GM04503 (cell line): ENCODE data around the gene GRAMD2B.
A peak's percentile ranks its signal among the peaks of the same experiment; 100 is the strongest.

Source experiments
- DNase-seq: peaks from one replicate; pipeline ENCODE4 v3.0.0-alpha.2; 2012; ENCODE audit warnings: low read depth

Gene GRAMD2B

DNA sequence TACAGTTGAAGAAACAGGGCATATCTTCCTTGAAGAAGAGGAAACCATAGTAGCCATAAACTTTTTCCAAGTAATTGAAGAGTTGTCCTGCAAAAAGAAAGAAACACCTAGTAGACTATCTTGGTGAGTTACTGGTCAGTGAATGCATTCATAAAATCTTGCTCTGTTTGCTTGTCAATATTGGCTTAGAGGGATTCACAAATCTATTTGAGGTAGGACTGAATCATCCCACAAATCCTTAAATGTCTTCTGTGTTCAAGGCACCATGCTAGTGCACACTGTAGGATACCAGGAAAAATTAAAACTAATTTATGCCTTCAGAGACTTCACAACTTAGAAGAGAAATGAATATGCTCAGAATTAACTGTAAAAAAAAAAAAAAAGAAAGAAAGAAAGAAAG lies 57.6 kb downstream of the GRAMD2B start:
- no peak for DNase-seq

DNA sequence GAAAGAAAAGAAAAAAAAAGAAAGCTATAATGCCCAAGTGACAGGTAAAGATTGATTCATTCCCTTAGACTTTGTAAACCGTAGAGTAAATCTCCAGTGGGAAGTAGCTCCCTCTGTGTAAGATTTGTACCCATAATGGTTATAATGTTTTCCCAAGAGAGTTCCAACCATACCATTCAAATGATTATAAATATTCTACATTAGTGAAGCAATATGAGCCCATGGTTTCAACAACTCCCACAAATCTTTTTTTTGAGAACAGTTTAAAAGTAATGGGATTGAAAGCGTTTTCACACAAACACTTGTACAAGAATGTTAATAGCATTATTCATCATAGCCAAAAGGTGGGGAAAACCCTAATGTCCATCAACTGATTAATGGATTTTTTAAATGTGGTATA lies 58.0 kb downstream of the GRAMD2B start:
- no peak for DNase-seq

DNA sequence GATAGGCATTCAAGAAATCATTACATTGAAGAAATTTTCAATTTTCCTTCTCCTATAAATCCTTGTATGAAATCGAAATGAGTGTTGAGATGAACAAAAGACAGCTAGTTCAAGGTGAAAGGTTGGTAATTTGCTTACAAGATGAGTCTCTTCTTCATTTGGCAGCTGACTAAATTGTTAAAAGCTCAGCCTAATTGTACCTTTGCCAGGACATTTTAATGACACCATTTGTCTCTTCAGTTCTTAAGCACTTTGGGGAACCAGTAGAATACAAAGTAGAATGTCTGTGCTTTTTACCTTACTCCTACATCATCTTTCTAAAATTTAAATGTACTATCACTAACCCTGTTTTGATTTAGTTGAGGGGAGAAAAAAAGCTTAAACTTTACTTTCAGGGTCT lies 59.4 kb downstream of the GRAMD2B start:
- no peak for DNase-seq

DNA sequence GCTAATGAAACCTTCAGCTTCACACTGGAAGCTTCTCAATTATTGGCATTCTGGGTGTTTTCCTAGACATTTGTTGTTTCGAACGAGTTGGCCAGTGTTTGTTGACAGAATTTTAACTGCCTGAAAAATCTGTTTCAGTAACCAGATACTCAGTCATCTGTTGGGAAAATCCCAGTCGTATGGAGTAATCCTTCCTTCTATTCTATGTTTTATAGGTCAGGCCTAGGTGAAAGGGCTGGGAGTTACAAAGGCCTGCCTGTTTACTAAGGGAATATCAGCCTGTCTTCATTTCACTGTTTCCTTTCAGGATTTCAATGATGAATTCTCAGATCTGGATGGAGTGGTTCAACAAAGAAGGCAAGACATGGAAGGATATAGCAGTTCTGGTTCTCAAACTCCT lies 59.9 kb downstream of the GRAMD2B start:
- peak; percentile 34 for DNase-seq

DNA sequence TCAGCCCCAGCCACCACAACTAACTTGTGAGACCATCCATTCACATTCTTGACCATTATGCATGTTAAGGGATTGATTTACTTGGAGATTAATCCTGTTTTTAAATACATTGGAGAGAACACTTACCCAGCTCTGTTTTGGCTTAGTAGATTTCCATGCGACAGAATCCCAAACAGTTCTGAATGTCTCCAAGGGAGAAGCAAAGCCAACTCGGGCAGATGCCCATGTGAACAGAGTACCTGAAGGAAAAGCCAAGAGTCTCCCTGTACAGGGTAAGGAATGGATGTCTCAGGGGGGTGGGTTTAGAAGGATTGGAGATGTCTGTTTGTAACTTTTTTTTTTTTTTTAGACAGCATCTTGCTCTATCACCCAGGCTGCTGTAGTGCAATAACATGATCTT lies 61.0 kb downstream of the GRAMD2B start:
- no peak for DNase-seq

DNA sequence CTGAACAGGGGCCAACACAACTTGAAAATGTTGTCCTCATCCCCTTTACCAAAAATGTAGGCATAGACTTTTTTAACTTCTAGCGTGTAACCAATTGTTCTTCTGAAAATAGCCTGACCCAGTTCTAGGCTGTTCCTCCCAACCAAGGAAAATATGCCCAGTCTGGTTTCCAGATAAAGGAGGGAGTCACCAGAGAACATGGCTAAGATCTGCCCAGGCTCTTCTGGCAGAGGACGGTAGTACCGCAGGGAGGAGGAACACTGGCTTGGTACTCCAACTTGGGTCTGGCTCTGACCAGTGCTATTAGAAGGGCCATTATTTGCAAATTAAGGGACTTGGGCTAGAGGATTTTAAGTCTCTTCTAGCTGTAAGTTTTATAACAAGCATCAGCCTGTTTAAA lies 63.1 kb downstream of the GRAMD2B start:
- no peak for DNase-seq

DNA sequence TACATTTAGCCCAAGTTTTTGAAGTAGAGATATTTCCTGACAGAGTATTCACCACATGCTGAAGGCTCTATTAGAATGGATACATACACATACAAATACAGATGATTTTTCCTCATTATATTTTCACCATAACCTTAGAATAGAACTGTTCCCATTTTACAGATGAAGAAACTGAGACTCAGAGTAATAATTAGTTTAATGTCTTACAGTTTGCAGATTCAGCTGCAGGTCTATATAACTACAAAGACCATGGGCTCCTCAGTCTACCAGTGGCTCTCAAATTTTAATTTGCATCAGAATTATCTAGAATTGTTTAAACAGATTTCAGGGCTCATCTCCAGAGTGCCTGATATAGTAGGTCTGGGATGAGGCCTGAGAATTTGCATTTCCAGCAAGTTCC lies 64.4 kb downstream of the GRAMD2B start:
- DNase-seq, result no peak

DNA sequence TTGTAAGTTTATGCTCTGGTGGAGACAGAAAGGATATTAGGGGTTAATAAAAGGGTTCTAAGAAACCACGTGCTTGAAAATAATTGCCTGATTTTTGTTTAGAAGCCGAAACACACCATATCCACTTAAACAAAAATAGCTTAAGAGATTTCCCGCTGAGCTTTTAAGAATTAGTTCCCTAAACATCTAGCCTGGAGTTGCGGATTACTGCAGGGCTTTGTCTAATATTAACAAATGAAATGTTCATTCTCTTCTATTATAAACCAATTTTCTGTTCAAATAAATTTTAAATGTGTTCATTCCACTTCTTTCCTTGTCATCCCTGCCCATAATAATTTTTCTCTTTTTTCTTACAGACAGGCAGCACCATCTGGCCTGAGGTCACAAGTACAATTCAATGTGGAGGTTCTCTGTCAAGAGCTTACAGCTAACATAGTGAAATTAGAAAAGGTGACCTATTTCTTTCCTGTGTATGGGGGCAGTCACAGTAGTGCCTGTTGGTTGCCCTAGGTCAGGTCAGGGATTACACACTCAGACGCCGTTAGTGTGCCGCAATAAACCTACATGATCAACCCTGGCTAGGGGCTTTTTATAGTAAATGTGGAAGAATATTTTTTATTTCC lies 65.3 kb downstream of the GRAMD2B start:
- DNase-seq, result no peak

DNA sequence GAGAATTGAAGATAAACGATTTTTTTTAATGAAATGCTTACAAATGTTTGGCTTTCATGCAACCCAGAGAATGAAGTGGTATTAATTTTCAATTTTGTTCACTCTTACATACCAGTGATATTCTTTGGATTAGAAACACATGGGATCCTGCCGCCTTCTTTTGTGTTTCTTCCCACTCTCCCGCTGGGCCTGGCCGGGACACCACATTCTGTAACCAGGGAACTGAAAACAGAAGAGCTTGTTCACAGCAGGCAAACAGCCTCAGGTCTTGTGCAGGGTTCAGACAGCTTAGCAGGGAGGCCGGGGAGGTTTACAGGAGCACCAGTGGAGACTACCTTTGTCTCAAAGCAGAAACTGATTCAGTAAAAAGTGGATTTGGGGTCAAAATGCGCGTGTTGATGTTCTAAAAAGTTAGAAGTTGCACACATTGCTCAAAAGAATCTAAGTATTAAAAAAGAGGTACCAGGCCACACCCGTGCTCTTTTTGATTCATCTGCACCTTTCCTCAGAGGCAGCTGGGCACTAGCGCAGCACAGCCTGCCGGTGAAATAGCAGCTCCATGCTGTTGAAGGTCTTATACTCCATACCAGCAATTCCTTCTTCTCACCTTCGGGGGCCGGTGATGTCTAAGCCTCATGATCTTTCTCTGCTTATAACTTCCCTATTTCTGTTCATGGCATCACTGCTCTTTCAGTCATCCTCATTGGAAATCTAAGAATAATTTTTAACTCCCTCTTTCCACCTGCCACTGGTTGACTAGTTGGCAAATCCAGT lies 67.1 kb downstream of the GRAMD2B start:
- peak; percentile 50 for DNase-seq

DNA sequence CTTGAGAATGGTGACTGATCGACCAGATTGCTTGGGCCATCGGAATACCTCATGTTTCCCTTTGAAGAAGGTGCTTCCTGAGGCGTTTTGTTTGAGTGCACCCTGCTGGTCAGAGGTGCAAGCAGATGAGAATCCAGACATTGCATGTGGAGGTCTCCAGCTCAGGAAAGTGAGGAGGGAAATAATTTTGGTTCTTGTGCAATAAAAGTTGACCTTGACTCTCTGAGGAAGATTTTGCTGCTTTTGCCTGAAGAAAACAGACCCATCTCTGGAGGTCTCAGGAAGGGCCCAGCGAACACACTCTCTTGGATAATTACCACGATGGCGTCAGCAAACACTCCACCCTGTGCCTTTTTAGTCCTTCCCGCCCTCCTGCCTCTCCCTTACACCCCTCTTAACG lies 69.7 kb downstream of the GRAMD2B start:
- DNase-seq, result no peak

DNA sequence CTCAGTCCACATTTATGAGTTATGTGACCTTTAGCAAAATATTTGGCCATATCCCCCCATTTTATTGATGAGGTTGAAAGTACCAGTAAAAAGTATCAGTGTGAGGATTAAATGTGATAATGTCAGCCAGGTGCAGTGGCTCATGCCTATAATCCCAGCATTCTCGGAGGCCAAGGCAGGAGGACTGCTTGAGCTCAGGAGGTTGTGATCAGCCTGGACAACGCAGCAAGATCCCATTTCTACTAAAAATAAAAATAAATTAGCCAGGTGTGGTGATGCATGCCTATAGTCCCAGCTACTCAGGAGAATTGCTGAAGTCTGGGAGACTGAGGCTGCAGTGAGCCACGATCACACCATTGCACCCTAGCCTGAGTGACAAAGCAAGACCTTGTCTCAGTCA lies 71.2 kb downstream of the GRAMD2B start:
- no peak for DNase-seq

DNA sequence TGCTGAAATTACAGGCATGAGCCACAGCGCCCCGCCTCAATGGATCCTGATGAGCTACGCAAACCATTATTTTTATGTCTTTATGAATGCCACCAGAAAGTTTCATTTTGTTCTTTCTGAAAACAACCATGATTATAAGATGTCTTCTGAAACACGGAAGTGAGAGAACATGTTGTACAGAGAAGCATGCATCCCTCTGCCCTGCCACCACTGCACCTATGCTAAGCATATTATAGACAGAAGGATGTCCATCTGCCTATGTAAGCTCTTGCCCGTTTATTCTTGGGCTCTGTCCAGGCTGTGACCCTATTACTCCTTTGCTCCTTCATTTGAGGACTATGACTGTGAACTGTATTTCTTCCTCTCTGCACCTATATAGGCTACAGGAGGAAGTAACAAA lies 74.3 kb downstream of the GRAMD2B start:
- DNase-seq, result no peak

DNA sequence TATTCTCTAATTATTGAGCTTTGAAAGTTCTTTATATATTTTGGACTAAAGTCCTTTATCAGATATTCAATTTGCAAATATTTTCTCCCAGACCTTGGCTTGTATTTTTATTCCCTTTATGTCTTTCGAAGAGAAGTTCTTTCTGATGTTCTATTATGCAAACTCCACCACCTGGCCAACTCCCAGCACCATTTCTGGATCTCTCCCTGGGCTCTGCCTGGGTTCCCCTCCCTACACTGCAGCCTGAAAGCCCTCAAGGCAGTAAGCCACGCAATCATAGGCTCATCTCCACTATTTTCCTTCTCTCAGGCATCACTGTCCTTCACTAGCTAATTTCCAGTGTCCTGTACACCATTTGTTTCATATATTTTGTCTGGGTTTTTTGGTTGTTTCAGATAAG lies 76.1 kb downstream of the GRAMD2B start:
- DNase-seq, result no peak

DNA sequence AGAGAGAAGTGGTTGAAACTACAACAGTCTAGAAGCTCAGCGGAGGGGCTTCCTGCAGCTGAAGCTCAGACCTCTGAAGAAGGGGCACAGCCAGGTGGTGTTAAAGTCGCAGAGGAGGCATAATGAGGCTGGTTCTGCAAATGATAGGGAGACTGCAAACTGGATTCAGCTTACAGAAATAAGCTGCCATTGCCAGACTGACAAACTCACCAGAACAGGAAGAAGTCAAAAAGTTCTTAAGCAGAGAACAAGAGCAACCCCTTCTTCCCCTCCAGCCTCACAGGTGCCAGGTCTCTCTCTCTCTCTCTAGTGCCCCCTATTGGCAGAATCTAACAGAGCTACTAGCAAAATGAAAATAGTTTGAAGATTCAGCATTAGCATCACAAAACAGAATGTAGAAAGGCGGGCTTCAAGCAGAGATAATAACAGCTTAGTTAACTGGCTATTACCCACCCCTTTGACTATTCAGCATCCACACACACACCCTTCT lies 76.7 kb downstream of the GRAMD2B start:
- DNase-seq, result no peak

DNA sequence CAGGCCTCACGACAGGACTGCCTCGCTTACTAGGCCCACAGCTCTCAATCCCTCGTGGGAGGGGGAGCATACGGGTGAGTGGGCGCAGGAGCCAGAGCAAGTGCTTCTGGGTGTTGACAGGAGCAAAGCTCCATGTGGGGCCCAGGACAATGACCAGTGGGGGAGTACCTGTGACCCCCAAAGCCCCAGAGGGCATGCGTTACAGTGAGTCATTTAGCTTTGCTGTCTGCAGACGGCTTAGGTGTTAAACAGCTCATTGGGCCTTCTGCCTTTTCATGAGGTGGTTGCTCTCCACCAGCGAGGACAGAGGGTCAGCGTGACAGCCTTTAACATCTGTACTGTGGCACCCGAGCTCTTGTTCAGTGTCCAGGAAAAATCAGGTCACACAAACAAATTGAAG lies 78.2 kb downstream of the GRAMD2B start:
- no peak for DNase-seq

DNA sequence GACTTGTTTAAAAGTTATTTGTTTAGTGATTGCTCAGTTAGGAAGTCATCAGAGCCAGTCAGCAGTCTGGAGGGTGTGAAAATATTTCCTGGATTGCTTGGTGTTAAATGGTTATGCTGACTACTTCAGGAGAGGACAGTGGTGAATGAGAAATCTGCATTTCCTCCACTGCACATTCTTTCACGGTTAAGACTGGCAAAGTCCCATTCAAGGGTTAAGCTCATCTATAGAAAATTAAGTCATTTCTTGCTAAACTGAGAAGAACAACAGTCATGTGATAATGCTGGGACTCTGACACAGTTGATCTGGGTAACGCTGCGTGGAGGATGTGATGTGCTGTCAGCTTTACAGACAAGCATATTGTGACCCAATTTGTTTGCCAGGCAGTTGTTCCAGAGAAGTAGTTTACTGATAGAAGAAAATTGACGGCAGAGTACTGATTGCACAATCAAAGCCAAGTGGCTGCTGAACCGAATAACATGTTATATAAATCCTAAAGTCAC lies 80.4 kb downstream of the GRAMD2B start:
- no peak for DNase-seq

DNA sequence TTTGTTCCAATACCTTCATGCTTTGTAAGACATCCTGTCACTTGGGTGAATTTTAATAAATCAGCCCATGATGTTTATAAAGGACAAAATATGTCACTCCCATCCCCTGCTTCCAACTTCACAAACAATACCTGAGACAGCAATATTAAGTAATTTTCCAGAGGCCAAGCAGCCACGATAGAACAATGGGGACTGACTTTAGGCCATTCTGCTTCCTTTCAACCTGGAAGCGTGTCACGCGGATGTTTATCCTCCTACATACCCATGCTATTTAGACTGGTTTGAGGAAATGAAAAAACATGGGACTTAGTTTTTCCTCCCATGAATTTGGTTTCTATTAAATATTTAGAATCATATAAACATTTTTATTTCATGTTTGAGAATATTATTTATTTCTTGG lies 82.9 kb downstream of the GRAMD2B start:
- DNase-seq, result no peak

DNA sequence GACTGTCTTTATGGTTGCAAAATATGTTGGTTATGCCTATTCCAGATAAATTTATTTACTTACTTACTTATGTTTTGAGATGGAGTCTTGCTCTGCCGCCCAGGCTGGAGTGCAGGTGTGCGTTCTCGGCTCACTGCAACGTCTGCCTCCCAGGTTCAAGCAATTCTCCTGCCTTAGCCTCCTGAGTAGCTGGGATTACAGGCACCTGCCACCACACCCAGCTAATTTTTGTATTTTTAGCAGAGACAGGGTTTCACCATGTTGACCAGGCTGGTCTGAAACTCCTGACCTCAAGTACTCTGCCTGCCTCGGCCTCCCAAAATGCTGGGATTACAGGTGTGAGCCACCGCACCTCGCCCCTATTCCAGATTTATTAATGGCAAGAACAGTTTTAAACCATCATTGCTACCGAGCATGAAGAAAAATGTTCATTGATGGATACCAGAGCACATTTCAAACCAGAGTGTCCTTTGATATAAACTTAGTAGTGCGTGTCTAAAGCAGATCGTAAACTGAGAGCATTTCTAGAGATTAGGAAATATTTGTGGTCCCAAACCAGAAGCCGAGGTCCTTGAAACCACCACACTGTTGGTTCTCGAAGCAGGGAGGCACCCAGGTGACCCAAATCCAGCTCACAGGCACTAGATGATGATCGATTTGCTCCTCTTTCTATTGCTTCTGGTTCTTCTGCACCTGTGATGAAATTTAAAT lies 85.2 kb downstream of the GRAMD2B start:
- DNase-seq, result no peak

DNA sequence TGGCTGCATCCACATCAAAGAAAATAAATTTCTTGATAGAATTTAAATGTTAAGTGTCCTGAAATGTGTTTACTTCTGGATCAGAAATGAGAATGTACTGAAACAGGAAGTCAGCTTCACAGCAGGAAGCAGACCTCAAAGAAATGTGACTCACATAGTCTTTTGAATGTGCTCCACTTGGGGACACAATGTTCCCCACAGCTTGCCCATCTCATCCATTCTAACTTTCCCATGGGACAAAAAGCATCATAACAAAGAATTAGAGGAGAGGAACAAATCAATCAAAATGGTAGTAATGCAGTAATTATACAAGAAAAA lies 85.7 kb downstream of the GRAMD2B start:
- DNase-seq, result no peak

DNA sequence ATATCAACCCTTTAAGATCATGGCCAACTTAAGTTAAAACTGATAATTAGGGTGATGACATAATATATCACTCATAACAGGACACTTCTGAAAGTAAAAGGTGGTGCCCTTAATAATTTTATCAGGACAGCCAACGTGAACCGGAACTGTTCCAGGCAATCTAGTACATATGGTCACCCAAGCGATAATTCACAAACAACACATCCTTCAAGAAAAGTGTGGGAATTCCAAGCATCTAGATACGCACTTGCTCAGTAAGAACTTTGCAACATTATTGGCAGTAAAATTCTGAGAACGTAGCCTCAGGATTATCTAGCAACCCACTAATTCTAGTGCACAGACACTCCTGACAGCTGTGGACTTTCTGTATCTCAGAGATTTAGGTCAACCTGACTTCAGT lies 86.1 kb downstream of the GRAMD2B start:
- no peak for DNase-seq

DNA sequence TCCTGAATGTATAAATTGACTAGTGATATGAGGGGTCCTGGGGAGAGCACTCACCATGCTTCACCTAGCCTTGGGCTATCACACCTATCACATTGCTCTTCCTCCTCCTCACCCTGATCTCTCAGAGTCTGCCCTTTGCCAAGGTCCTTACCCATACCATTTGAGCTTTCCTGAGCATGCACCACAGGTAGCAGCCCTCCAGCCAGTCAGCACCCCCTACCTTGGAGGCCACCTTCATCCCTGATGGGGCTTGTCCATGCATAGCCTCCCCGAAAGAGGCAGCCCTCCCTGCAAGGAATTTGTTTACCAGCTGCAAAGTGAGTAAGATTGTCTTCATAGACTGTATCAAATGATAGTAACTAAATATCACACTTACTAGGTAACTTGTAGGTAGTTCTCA lies 88.8 kb downstream of the GRAMD2B start:
- DNase-seq, result no peak

DNA sequence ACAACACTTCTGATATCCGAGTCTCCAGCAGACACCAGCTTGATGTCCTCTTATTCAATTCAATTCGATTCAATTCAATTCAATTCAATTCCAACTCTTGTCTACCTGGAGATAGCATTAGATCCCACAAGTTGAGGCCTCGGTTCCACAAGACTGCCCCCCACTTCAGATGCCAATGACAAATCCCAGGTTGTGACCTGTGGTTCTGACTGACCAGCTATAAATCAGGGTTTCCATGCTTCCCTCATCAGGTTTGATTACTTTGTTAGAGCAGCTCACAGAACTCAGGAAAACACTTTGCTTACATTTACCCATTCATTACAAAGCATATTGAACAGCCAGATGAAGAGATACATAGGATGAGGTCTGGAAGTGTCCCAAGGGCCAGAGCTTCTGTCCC lies 89.2 kb downstream of the GRAMD2B start:
- no peak for DNase-seq

DNA sequence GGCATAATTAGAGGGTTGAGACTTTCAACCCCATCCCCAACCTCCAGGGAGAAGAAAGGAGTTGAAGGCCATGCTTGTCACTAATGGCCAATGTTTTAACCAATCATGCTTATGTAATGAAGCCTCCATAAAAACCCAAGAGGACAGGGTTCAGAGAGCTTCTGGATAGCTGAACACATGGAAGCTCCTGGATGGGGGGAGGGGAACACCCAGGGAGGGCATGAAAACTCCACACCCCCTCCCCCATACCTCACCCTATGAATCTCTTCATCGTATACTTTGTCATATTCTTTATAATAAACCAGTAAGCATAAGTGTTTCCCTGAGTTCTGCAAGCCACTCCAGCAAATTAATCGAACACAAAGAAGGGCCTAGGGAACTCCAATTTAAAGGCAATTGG lies 90.1 kb downstream of the GRAMD2B start:
- no peak for DNase-seq
